ENCODE data around the gene MATK.

MATK gene

GRCh38 chr19:3748965-3749364, 37.2 kb downstream of the MATK start:
- no peak for TF ChIP-seq ZFX (IDR thresholded peaks at IDR 0.05; ENCODE audit: borderline replicate concordance)
- no peak for TF ChIP-seq CTCF (IDR thresholded peaks at IDR 0.05)
- no peak overlapping the region for H3K27ac ChIP-seq

- TF ChIP-seq CTCF (IDR thresholded peaks at IDR 0.05), result no peak
- TF ChIP-seq ZFX (IDR thresholded peaks at IDR 0.05; ENCODE audit: borderline replicate concordance), result no peak
- H3K27ac ChIP-seq, result no peak overlapping the region
Observed at GRCh38 chr19:3746371-3747056, 39.7 kb downstream of the MATK start.

- TF ChIP-seq ZFX (IDR thresholded peaks at IDR 0.05; ENCODE audit: borderline replicate concordance), result no peak
- TF ChIP-seq CTCF (IDR thresholded peaks at IDR 0.05), result no peak
- H3K27ac ChIP-seq, result no peak overlapping the region
Observed at GRCh38 chr19:3745363-3746045, 40.7 kb downstream of the MATK start.

- H3K27ac ChIP-seq, result no peak overlapping the region
- TF ChIP-seq CTCF (IDR thresholded peaks at IDR 0.05), result no peak
- TF ChIP-seq ZFX (IDR thresholded peaks at IDR 0.05; ENCODE audit: borderline replicate concordance), result no peak
Observed at GRCh38 chr19:3743486-3743885, 42.7 kb downstream of the MATK start.

GRCh38 chr19:3740431-3740830, 45.8 kb downstream of the MATK start:
- no peak overlapping the region for H3K27ac ChIP-seq
- TF ChIP-seq ZFX (IDR thresholded peaks at IDR 0.05; ENCODE audit: borderline replicate concordance) (no peak), CTCF (IDR thresholded peaks at IDR 0.05) (no peak)

- no peak overlapping the region for H3K27ac ChIP-seq
- TF ChIP-seq ZFX (IDR thresholded peaks at IDR 0.05; ENCODE audit: borderline replicate concordance) (no peak), CTCF (IDR thresholded peaks at IDR 0.05) (no peak)
Observed at GRCh38 chr19:3738477-3739220, 47.5 kb downstream of the MATK start.

Data from 22Rv1 (cell line).